Measurements from ENCODE around the gene POLD4. TPM values are rescaled to one million over a fixed set of nuclear protein-coding genes. Genes with fewer than 3 reads are reported as not detected.

POLD4 gene
- total RNA-seq, 1 experiment from 2014 or later, result 19.5 TPM

- H3K27me3 ChIP-seq (ENCODE audit: insufficient read depth, low read length), result no peaks in the 10 kb centered on the region
- TF ChIP-seq, protein P1, sequence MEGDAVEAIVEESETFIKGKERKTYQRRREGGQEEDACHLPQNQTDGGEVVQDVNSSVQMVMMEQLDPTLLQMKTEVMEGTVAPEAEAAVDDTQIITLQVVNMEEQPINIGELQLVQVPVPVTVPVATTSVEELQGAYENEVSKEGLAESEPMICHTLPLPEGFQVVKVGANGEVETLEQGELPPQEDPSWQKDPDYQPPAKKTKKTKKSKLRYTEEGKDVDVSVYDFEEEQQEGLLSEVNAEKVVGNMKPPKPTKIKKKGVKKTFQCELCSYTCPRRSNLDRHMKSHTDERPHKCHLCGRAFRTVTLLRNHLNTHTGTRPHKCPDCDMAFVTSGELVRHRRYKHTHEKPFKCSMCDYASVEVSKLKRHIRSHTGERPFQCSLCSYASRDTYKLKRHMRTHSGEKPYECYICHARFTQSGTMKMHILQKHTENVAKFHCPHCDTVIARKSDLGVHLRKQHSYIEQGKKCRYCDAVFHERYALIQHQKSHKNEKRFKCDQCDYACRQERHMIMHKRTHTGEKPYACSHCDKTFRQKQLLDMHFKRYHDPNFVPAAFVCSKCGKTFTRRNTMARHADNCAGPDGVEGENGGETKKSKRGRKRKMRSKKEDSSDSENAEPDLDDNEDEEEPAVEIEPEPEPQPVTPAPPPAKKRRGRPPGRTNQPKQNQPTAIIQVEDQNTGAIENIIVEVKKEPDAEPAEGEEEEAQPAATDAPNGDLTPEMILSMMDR (conservative IDR thresholded peaks at IDR 0.05), result no peak
- H4K5ac ChIP-seq (ENCODE audit: insufficient read length, low read depth, low read length), result no peak overlapping the region
- no peaks in the 10 kb centered on the region for H3K79me1 ChIP-seq (ENCODE audit: insufficient read depth, low read depth, low read length, poor library complexity, severe bottlenecking)
- no peak overlapping the region for H3K9ac ChIP-seq (ENCODE audit: extremely low read depth, insufficient read length, low read length)
- peaks cover 3% of the 10 kb centered on the region for H3K23me2 ChIP-seq (ENCODE audit: insufficient read length, low read depth, low read length, poor library complexity, severe bottlenecking)
- H3K14ac ChIP-seq (ENCODE audit: insufficient read depth, low read length), result no peak overlapping the region; the same call in 1 of the 2 replicates
- no peak overlapping the region for H3K4me2 ChIP-seq (ENCODE audit: insufficient read depth, insufficient read length, low read length)
- H2BK5ac ChIP-seq (ENCODE audit: insufficient read length, low read length), result no peak overlapping the region
- no peak overlapping the region for H2AK5ac ChIP-seq (ENCODE audit: insufficient read length, low read length)
- H2BK120ac ChIP-seq (ENCODE audit: low read depth, low read length, poor library complexity, severe bottlenecking), result no peak overlapping the region
- H3K4me1 Mint-ChIP-seq, result peaks cover 4 to 7% of the 10 kb centered on the region in 2 experiments; a peak in 3 of 4 replicates
- no peak for DNase-seq
- H2BK12ac ChIP-seq (ENCODE audit: insufficient read length, low read depth, low read length), result no peak overlapping the region
- no peak overlapping the region for H3K4ac ChIP-seq (ENCODE audit: low read depth, low read length)
- no peaks in the 10 kb centered on the region for H3K4me1 ChIP-seq (ENCODE audit: insufficient read depth, low read length)
- H4K20me1 ChIP-seq (ENCODE audit: control insufficient read depth, insufficient read depth, insufficient read length), result no peaks in the 10 kb centered on the region
- no peaks in the 10 kb centered on the region for H3K9me3 Mint-ChIP-seq
- H4K91ac ChIP-seq (ENCODE audit: insufficient read length, low read depth, low read length), result no peak overlapping the region
- no peak overlapping the region for H2BK15ac ChIP-seq (ENCODE audit: low read depth, low read length)
- H3K36me3 Mint-ChIP-seq (ENCODE audit: insufficient read depth in 1 of 3, low read depth in 3 of 3), result peaks cover 0 to 23% (median 8%) of the 10 kb centered on the region in 3 experiments; a peak in 5 of 7 replicates
- no peaks in the 10 kb centered on the region for H3K9me3 ChIP-seq (ENCODE audit: control insufficient read depth, low read depth, low read length)
- H3K23ac ChIP-seq (ENCODE audit: insufficient read length, low read depth, low read length), result no peak overlapping the region
- H3K27me3 Mint-ChIP-seq (ENCODE audit: low read depth), result peaks cover 7% of the 10 kb centered on the region
- WGBS (ENCODE audit: extremely low coverage, insufficient read length, low lambda C conversion rate), result no CpG with 5 or more reads among the region's 11 CpGs
- no peak overlapping the region for H3K4me3 Mint-ChIP-seq
- H2BK20ac ChIP-seq (ENCODE audit: low read depth, low read length, poor library complexity, severe bottlenecking), result no peak overlapping the region
- no peak overlapping the region for H4K8ac ChIP-seq (replicated peaks; ENCODE audit: insufficient read length, low read depth, low read length)
- no peak overlapping the region for H2AFZ ChIP-seq (ENCODE audit: low read length)
- no peak overlapping the region for H3K27ac Mint-ChIP-seq
- H3K56ac ChIP-seq (ENCODE audit: insufficient read length, low read depth, low read length), result no peak overlapping the region
- H3K18ac ChIP-seq (ENCODE audit: insufficient read length, low read depth, low read length), result no peak overlapping the region
- H3T11ph ChIP-seq (ENCODE audit: low read length), result no peak overlapping the region
- H3K27ac ChIP-seq (ENCODE audit: insufficient read length, low read depth, low read length), result no peak overlapping the region
- no peaks in the 10 kb centered on the region for H3K79me2 ChIP-seq (ENCODE audit: insufficient read depth, low read length)
These were observed 44.2 kb downstream of the POLD4 start for GRCh38 chr11:67309166-67309565.

Measured in H9 (cell line).